ENCODE data around the gene ANGPTL2. TPM values are rescaled to one million over a fixed set of nuclear protein-coding genes. Genes with fewer than 3 reads are reported as not detected.

The ANGPTL2 gene
- total RNA-seq, 2 experiments from 2014 or later, result not detected

- Mint-ChIP-seq H3K9me3 (no peaks in the 10 kb centered on the region), H3K27me3 (no peaks in the 10 kb centered on the region), H3K27ac (no peak overlapping the region), H3K36me3 (ENCODE audit: low read depth) (no peaks in the 10 kb centered on the region), H3K4me3 (no peak overlapping the region), H3K4me1 (ENCODE audit: low read depth) (no peaks in the 10 kb centered on the region)
- CTCF ChIA-PET, result interaction anchor here (1.6 kb wide), 1 partner anchor 49 kb away, joined by 3 read pairs; no protein-coding TSS in a partner anchor
- intact Hi-C loops (cut with micrococcal nuclease), result no loop called here
- POLR2A ChIA-PET, result no interaction called here
- no peak for DNase-seq
- TF ChIP-seq CTCF (IDR thresholded peaks at IDR 0.05), result no peak
- ATAC-seq, result no peak
Observed at GRCh38 chr9:127129718-127130085, 7.3 kb upstream of the ANGPTL2 start.

GRCh38 chr9:127129073-127129717, 6.8 kb upstream of the ANGPTL2 start:
- no peaks in the 10 kb centered on the region for H3K36me3 Mint-ChIP-seq (ENCODE audit: low read depth)
- intact Hi-C loops (cut with micrococcal nuclease), result no loop called here
- ChIA-PET POLR2A (interaction anchor here (1.9 kb wide), 1 partner anchor 14 kb away, joined by 4 read pairs; no protein-coding TSS in a partner anchor), CTCF (interaction anchor here (1.6 kb wide), 1 partner anchor 50 kb away, joined by 3 read pairs; no protein-coding TSS in a partner anchor)
- DNase-seq, result no peak
- H3K27me3 Mint-ChIP-seq, result no peaks in the 10 kb centered on the region
- no peak for ATAC-seq
- no peak overlapping the region for H3K4me3 Mint-ChIP-seq
- no peaks in the 10 kb centered on the region for H3K4me1 Mint-ChIP-seq (ENCODE audit: low read depth)
- TF ChIP-seq CTCF (IDR thresholded peaks at IDR 0.05), result no peak
- no peak overlapping the region for H3K27ac Mint-ChIP-seq
- no peaks in the 10 kb centered on the region for H3K9me3 Mint-ChIP-seq

GRCh38 chr9:127128341-127129072, 6.1 kb upstream of the ANGPTL2 start:
- intact Hi-C loops (cut with micrococcal nuclease), result no loop called here
- no peaks in the 10 kb centered on the region for H3K9me3 Mint-ChIP-seq
- H3K27me3 Mint-ChIP-seq, result peaks cover 2% of the 10 kb centered on the region
- POLR2A ChIA-PET, result interaction anchor here (1.9 kb wide), 1 partner anchor 14 kb away, joined by 4 read pairs; no protein-coding TSS in a partner anchor
- CTCF ChIA-PET, result interaction anchor here (1.6 kb wide), 1 partner anchor 51 kb away, joined by 3 read pairs; no protein-coding TSS in a partner anchor
- no peak overlapping the region for H3K27ac Mint-ChIP-seq
- no peak overlapping the region for H3K4me3 Mint-ChIP-seq
- ATAC-seq (no peak), DNase-seq (no peak)
- no peaks in the 10 kb centered on the region for H3K4me1 Mint-ChIP-seq (ENCODE audit: low read depth)
- H3K36me3 Mint-ChIP-seq (ENCODE audit: low read depth), result no peaks in the 10 kb centered on the region
- no peak for TF ChIP-seq CTCF (IDR thresholded peaks at IDR 0.05)

GRCh38 chr9:127126971-127127370, 4.5 kb upstream of the ANGPTL2 start:
- intact Hi-C loops (cut with micrococcal nuclease), result no loop called here
- Mint-ChIP-seq H3K36me3 (ENCODE audit: low read depth) (no peaks in the 10 kb centered on the region), H3K27me3 (peaks cover 9% of the 10 kb centered on the region), H3K9me3 (no peaks in the 10 kb centered on the region), H3K4me1 (ENCODE audit: low read depth) (no peaks in the 10 kb centered on the region), H3K27ac (no peak overlapping the region), H3K4me3 (no peak overlapping the region)
- no peak for TF ChIP-seq CTCF (IDR thresholded peaks at IDR 0.05)
- ChIA-PET CTCF (no interaction called here), POLR2A (no interaction called here)
- no peak for DNase-seq
- ATAC-seq, result no peak

- Mint-ChIP-seq H3K4me3 (no peak overlapping the region), H3K9me3 (no peaks in the 10 kb centered on the region), H3K27ac (no peak overlapping the region), H3K36me3 (ENCODE audit: low read depth) (no peaks in the 10 kb centered on the region), H3K4me1 (ENCODE audit: low read depth) (no peaks in the 10 kb centered on the region), H3K27me3 (peaks cover 23% of the 10 kb centered on the region)
- TF ChIP-seq CTCF (IDR thresholded peaks at IDR 0.05), result no peak
- ATAC-seq, result no peak
- ChIA-PET POLR2A (no interaction called here), CTCF (no interaction called here)
- DNase-seq, result no peak
- intact Hi-C loops (cut with micrococcal nuclease), result no loop called here
Observed at GRCh38 chr9:127124792-127125191, 2.4 kb upstream of the ANGPTL2 start.
